CD4-positive, alpha-beta T cell (primary cell): ENCODE measurements around the gene DUSP28. TPM values are rescaled to one million over a fixed set of nuclear protein-coding genes. Genes with fewer than 3 reads are reported as not detected.

Experiments
- ATAC-seq: fragments of 200-7000 bp; cut with Tn5 transposase; one replicate; pipeline ENCODE4 v1.10.0; 2022; ENCODE audit warnings: mild to moderate bottlenecking; ENCODE audit not compliant: poor library complexity
- CTCF ChIA-PET: fragments of 350-600 bp; sonication (Branson Sonifier 250); formaldehyde crosslinking; loops from one replicate; lab custom pipeline; 2021; ENCODE audit warnings: antibody characterized with exemption, inconsistent platforms; lab: Charles Lee
- POLR2A ChIA-PET: fragments of 350-600 bp; sonication (Branson Sonifier 250); formaldehyde crosslinking; loops from one replicate; lab custom pipeline; 2021; ENCODE audit warnings: antibody characterized with exemption, inconsistent platforms; lab: Charles Lee
- DNase-seq, 14 experiments: peaks; one replicate each; pipeline ENCODE4 v3.0.0-alpha.2; 2013 to 2020; ENCODE audit warnings: mixed read lengths in 2 of 14
- H3K27ac ChIP-seq, 2 donors: one replicate each; pipeline versions ENCODE4 v1.5.1 to v1.7.0; 2013; ENCODE audit warnings: low read length in 2 of 2, low read depth in 1 of 2, mild to moderate bottlenecking in 1 of 2
- H3K27me3 ChIP-seq, 2 experiments: 1 replicate in 1 of 2; 2 replicates in 1 of 2; pipeline versions ENCODE4 v1.6.1 to v1.7.0; 2013; ENCODE audit warnings: low read length in 2 of 2, control low read depth in 1 of 2, mild to moderate bottlenecking in 1 of 2, moderate library complexity in 1 of 2; ENCODE audit not compliant: insufficient read depth in 2 of 2, control insufficient read depth in 1 of 2
- H3K36me3 ChIP-seq: one replicate; pipeline ENCODE4 v1.6.1; 2013; ENCODE audit warnings: low read length, control low read depth; ENCODE audit not compliant: insufficient read depth
- H3K4me1 ChIP-seq: one replicate; pipeline ENCODE4 v1.6.1; 2013; ENCODE audit warnings: low read length, control low read depth; ENCODE audit not compliant: insufficient read depth
- H3K4me3 ChIP-seq: one replicate; pipeline ENCODE4 v1.5.1; 2013; ENCODE audit warnings: mild to moderate bottlenecking, low read length, moderate library complexity
- H3K9me3 ChIP-seq, 2 experiments: 1 replicate in 1 of 2; 2 replicates in 1 of 2; pipeline versions ENCODE4 v1.6.1 to v1.7.0; 2013; ENCODE audit warnings: low read length in 2 of 2, mild to moderate bottlenecking in 2 of 2, control low read depth in 1 of 2, moderate library complexity in 1 of 2; ENCODE audit not compliant: control insufficient read depth in 1 of 2, insufficient read depth in 1 of 2
- H3K27ac Mint-ChIP-seq: one replicate; pipeline ENCODE4 v1.8.0; 2020; ENCODE audit warnings: mixed read lengths
- H3K27me3 Mint-ChIP-seq: one replicate; pipeline ENCODE4 v1.8.0; 2021; ENCODE audit warnings: mixed read lengths
- H3K36me3 Mint-ChIP-seq: one replicate; pipeline ENCODE4 v1.8.0; 2021; ENCODE audit warnings: low read depth, mixed read lengths
- H3K4me1 Mint-ChIP-seq: one replicate; pipeline ENCODE4 v1.8.0; 2021; ENCODE audit warnings: low read depth, mixed read lengths
- H3K4me3 Mint-ChIP-seq: one replicate; pipeline ENCODE4 v1.8.0; 2020; ENCODE audit warnings: mild to moderate bottlenecking, mixed read lengths
- H3K9me3 Mint-ChIP-seq: one replicate; pipeline ENCODE4 v1.8.0; 2020; ENCODE audit warnings: mixed read lengths
- CTCF ChIP-seq: fragments of 200-600 bp; IDR thresholded peaks from one replicate; pipeline ENCODE4 v1.8.0; 2022; ENCODE audit warnings: antibody characterized with exemption, mild to moderate bottlenecking
- intact Hi-C, 2 experiments: fragments of 100-400 bp; cut with DNase I in 1 of 2; cut with micrococcal nuclease in 1 of 2; formaldehyde crosslinking; loops; one replicate each; pipeline versions ENCODE4 v1.15.1 to v1.9.0; 2023 to 2025; cut with DNase I, micrococcal nuclease
- polyA plus RNA-seq, 2 donors: library from polyadenylated mRNA; unstranded; fragments of 120-200 nt; gene quantifications; one replicate each; pipeline ENCODE4 v1.2.1, GENCODE V29; 2013
- total RNA-seq, 174 experiments: library from RNA in 2 of 174; stranded (reverse) in 2 of 174; gene quantifications; one replicate each; pipeline ENCODE4 v1.2.3 and lab custom pipeline; 2021 to 2026

Gene DUSP28
- total RNA-seq (10 to 100 TPM; 18.3 to 18.9 TPM), total RNA-seq (lab: John Stamatoyannopoulos, UW) (4.6 to 37.7 (median 21.0) reads per million in 172 experiments)
- polyA plus RNA-seq (2013, experiment 1 of 2): 10.5 TPM
- 11.8 TPM for polyA plus RNA-seq (2013, experiment 2 of 2)

- Histone ChIP-seq H3K4me3 (peak within 1 kb of the TSS; percentile 53), H3K9me3 (no peaks in the 10 kb centered on the region), H3K36me3 (peaks cover 22% of the 10 kb centered on the region), H3K4me1 (peaks cover 87% of the 10 kb centered on the region), H3K27me3 (no peaks in the 10 kb centered on the region), H3K27ac (peak within 1 kb of the TSS; percentile 62 to 95)
- TF ChIP-seq CTCF: no peak
- DNase-seq: peak; percentile 77 to 96 (median 86)
- Mint-ChIP-seq H3K27me3 (no peaks in the 10 kb centered on the region), H3K9me3 (no peaks in the 10 kb centered on the region), H3K27ac (peak within 1 kb of the TSS; percentile 98), H3K4me3 (peak within 1 kb of the TSS; percentile 90), H3K4me1 (peaks cover 77% of the 10 kb centered on the region), H3K36me3 (peaks cover 53% of the 10 kb centered on the region)
- ChIA-PET CTCF (interaction anchor here (1.7 to 6.0 kb wide), 3 partner anchors 20 to 46 kb away, joined by 10 to 34 read pairs (median 11); partner anchors contain the start of gene CAPN10), POLR2A (interaction anchor here (0.9 to 3.3 kb wide), 10 partner anchors 9 to 1142 kb away, joined by 3 to 104 read pairs (median 8); partner anchors contain the start of genes CAPN10, ING5 and RNPEPL1)
- peak; percentile 60 for ATAC-seq
- intact Hi-C loops: loop anchor here (5.0 to 10.0 kb wide), 7 partner anchors 45 to 1325 kb away; partner anchors contain the start of genes COPS9 (in 1 of the 2), GPC1 (in 1 of the 2), HDAC4 (in 1 of the 2) and HDLBP (in 1 of the 2)
Measured at GRCh38 chr2:240560084-240560479, at the start of gene DUSP28. TSS of gene DUSP28 (plus strand) at chr2:240560357. CDS start at chr2:240560685, 328 bp downstream.

DNA sequence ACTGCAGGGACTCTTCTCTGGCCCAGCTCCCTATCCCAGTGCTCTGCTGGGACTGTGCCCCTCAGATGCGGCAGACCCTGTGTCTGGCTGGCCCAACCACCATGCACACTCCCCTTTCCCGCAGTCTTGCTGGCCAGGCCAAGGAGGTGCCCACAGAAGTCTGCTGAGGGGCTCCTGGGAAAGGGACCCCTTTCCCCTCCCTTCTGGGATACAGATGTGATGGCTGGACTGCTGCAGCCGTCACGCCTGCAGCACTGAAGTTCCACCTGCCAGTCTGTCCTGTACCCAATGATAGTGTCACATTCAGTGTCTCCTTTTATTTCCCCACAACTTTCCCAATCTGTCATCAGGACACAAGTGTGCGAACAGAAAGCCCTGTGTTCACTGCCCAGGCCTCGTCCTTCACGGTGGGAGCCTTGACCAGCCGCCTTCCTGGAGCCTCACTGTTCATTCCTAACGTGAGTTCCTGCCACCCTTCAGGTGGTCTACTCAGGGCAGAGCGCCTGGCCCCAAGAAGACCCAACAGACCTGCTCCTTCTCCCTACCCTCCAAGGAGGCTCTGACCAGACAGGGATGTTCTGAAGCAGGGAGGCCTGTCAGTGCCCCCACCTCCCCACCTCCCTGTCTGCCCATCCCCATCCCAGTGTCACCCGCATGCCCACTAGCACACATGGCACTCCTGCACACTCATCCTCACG, 49.5 kb upstream of the DUSP28 start:
- Histone ChIP-seq H3K9me3 (no peaks in the 10 kb centered on the region), H3K4me3 (no peak overlapping the region), H3K36me3 (peaks cover 24% of the 10 kb centered on the region), H3K27ac (no peak overlapping the region), H3K4me1 (peaks cover 15% of the 10 kb centered on the region), H3K27me3 (no peaks in the 10 kb centered on the region)
- Mint-ChIP-seq H3K27ac (no peak overlapping the region), H3K36me3 (peaks cover 22% of the 10 kb centered on the region), H3K4me1 (peaks cover 6% of the 10 kb centered on the region), H3K27me3 (no peaks in the 10 kb centered on the region), H3K9me3 (no peaks in the 10 kb centered on the region), H3K4me3 (no peak overlapping the region)
- ChIA-PET CTCF (no interaction called here), POLR2A (no interaction called here)
- intact Hi-C loops: loop anchor here (5.0 to 10.0 kb wide), 4 partner anchors 47 to 224 kb away; partner anchors contain the start of genes ANKMY1 (in 1 of the 2), DUSP28 (in 1 of the 2) and RNPEPL1 (in 1 of the 2)
- ATAC-seq (no peak), DNase-seq (no peak)
- no peak for TF ChIP-seq CTCF

- no peak overlapping the region for H3K4me3 Mint-ChIP-seq
- ATAC-seq (no peak), DNase-seq (peak in 1 of 14 experiments; percentile 20)
- Histone ChIP-seq H3K4me3 (no peak overlapping the region), H3K9me3 (no peaks in the 10 kb centered on the region), H3K36me3 (peaks cover 24% of the 10 kb centered on the region), H3K27me3 (no peaks in the 10 kb centered on the region), H3K4me1 (peaks cover 15% of the 10 kb centered on the region), H3K27ac (no peak overlapping the region)
- no peaks in the 10 kb centered on the region for H3K9me3 Mint-ChIP-seq
- intact Hi-C loops: loop anchor here (2.0 to 10.0 kb wide), 5 partner anchors 46 to 329 kb away; partner anchors contain the start of genes ANKMY1 (in 1 of the 2), DUSP28 (in 1 of the 2) and RNPEPL1 (in 1 of the 2)
- H3K27ac Mint-ChIP-seq: no peak overlapping the region
- peaks cover 6% of the 10 kb centered on the region for H3K4me1 Mint-ChIP-seq
- H3K27me3 Mint-ChIP-seq: no peaks in the 10 kb centered on the region
- H3K36me3 Mint-ChIP-seq: peaks cover 22% of the 10 kb centered on the region
- ChIA-PET CTCF (no interaction called here), POLR2A (no interaction called here)
- no peak for TF ChIP-seq CTCF
Measured at GRCh38 chr2:240511351-240512108, 48.6 kb upstream of the DUSP28 start.
